ENCODE data around the gene CTAG1B.
"Not testable (repeated sequence)": the region's sequence is repeated elsewhere in the genome, so short reads cannot be mapped to it uniquely, and the experiment has no call there.

Gene CTAG1B

GRCh38 chrX:154582994-154583393 lies 36.1 kb downstream of the CTAG1B start:
- DNase-seq: not testable (repeated sequence)

- not testable (repeated sequence) for DNase-seq
Measured at GRCh38 chrX:154575076-154575475, 44.0 kb downstream of the CTAG1B start.

- not testable (repeated sequence) for DNase-seq
Measured at GRCh38 chrX:154573061-154573460, 46.0 kb downstream of the CTAG1B start.

- not testable (repeated sequence) for DNase-seq
Measured at GRCh38 chrX:154570361-154570760, 48.7 kb downstream of the CTAG1B start.
